ENCODE measurements around the gene DNAL4. TPM values are rescaled to one million over a fixed set of nuclear protein-coding genes. Genes with fewer than 3 reads are reported as not detected.
A peak's percentile ranks its signal among the peaks of the same experiment; 100 is the strongest.

Gene DNAL4
- total RNA-seq, 1 donor from 2014 or later, result 4.7 TPM

DNA sequence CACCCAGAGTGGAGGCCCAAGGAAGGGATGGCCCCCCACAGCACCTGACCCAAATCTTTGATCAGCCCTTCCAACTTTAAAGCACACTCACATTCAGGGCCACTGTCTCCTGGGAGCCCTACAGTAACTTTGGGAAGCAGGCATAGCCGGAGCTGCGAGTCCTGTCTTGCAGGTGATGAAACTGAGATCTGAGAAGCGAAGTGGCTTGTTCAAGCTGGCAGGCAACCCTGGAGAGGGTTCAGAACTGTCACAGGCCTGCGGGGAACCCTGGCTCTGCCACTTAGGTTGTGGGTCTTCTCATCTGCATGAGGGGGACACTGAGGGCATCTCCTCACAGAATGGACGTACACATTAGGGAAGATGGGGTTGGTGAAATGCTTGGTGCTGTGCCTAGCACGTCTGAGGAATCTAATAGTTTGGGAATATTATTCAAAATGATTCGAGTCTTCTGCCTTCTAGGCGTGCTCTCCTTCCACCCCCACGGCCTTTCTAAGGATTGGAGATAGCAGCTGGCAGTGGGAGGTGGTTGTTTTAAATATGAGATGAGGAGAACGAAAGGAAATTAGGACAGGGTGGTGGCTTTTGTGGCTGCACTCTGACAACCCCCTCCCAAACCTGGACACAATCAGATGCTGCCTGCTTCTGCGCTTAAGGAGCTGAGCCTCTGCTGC is 19.3 kb downstream of the DNAL4 start:
- H3K4me3 Mint-ChIP-seq (ENCODE audit: low read depth), result no peak overlapping the region
- DNase-seq (ENCODE audit: low spot score), result no peak
- intact Hi-C loops (cut with micrococcal nuclease), result no loop called here
- H3K27ac Mint-ChIP-seq, result no peak overlapping the region
- no peaks in the 10 kb centered on the region for H3K4me1 Mint-ChIP-seq (ENCODE audit: low read depth)
- no peaks in the 10 kb centered on the region for H3K9me3 Mint-ChIP-seq
- no peaks in the 10 kb centered on the region for H3K36me3 Mint-ChIP-seq (ENCODE audit: low read depth)
- H3K27me3 Mint-ChIP-seq (ENCODE audit: low read depth), result no peaks in the 10 kb centered on the region

GRCh38 chr22:38773363-38773946 is 20.5 kb downstream of the DNAL4 start:
- Mint-ChIP-seq H3K4me1 (ENCODE audit: low read depth) (no peaks in the 10 kb centered on the region), H3K27me3 (ENCODE audit: low read depth) (no peaks in the 10 kb centered on the region), H3K27ac (no peak overlapping the region), H3K4me3 (ENCODE audit: low read depth) (no peak overlapping the region), H3K36me3 (ENCODE audit: low read depth) (no peaks in the 10 kb centered on the region), H3K9me3 (no peaks in the 10 kb centered on the region)
- intact Hi-C loops (cut with micrococcal nuclease), result no loop called here
- no peak for DNase-seq (ENCODE audit: low spot score)

DNA sequence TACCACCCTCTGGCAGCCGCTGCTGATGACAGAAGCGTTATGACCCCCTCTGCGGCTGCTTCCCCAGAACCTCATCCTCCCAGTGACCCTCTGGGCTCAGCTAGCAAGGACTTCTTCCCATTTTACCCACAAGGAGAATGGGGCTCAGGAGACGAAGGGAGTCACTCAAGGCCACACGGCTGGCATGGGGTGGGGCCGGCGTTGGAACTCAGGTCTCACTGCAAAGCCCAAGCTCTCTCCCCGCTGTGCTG is 21.4 kb downstream of the DNAL4 start:
- no peak overlapping the region for H3K4me3 Mint-ChIP-seq (ENCODE audit: low read depth)
- no peak for DNase-seq (ENCODE audit: low spot score)
- H3K4me1 Mint-ChIP-seq (ENCODE audit: low read depth), result no peaks in the 10 kb centered on the region
- H3K9me3 Mint-ChIP-seq, result no peaks in the 10 kb centered on the region
- no peaks in the 10 kb centered on the region for H3K36me3 Mint-ChIP-seq (ENCODE audit: low read depth)
- intact Hi-C loops (cut with micrococcal nuclease), result no loop called here
- no peaks in the 10 kb centered on the region for H3K27me3 Mint-ChIP-seq (ENCODE audit: low read depth)
- H3K27ac Mint-ChIP-seq, result no peak overlapping the region

GRCh38 chr22:38770257-38770949 is 23.5 kb downstream of the DNAL4 start:
- H3K27me3 Mint-ChIP-seq (ENCODE audit: low read depth), result no peaks in the 10 kb centered on the region
- intact Hi-C loops (cut with micrococcal nuclease), result no loop called here
- no peak overlapping the region for H3K27ac Mint-ChIP-seq
- DNase-seq (ENCODE audit: low spot score), result no peak
- H3K9me3 Mint-ChIP-seq, result no peaks in the 10 kb centered on the region
- no peak overlapping the region for H3K4me3 Mint-ChIP-seq (ENCODE audit: low read depth)
- no peaks in the 10 kb centered on the region for H3K4me1 Mint-ChIP-seq (ENCODE audit: low read depth)
- no peaks in the 10 kb centered on the region for H3K36me3 Mint-ChIP-seq (ENCODE audit: low read depth)

DNA sequence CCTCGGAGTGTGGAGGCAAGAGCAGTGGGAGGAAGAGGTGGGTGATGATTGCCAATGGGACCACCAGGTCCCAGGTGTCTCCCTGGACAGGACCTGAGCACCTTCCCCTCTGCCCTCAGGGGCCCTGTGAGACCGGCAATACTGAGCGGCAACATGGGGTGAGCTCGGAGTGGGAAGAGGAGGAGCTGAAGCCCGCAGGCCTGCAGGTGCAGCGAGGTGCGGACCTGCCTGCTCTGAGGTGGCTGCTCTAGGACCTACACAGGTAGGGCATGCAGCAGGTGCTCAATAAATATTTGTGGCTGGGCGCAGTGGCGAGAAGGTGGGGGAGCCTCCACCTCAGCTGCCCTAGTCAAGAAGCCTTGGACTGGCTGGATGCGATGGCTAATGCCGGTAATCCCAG is 25.9 kb downstream of the DNAL4 start:
- Mint-ChIP-seq H3K27ac (no peak overlapping the region), H3K9me3 (no peaks in the 10 kb centered on the region), H3K27me3 (ENCODE audit: low read depth) (no peaks in the 10 kb centered on the region), H3K4me1 (ENCODE audit: low read depth) (no peaks in the 10 kb centered on the region), H3K36me3 (ENCODE audit: low read depth) (no peaks in the 10 kb centered on the region), H3K4me3 (ENCODE audit: low read depth) (no peak overlapping the region)
- DNase-seq (ENCODE audit: low spot score), result no peak
- intact Hi-C loops (cut with micrococcal nuclease), result loop anchor here (5.0 kb wide), 1 partner anchor 74 kb away; the partner anchor contains the start of gene NPTXR

GRCh38 chr22:38767313-38767712 is 26.6 kb downstream of the DNAL4 start:
- intact Hi-C loops (cut with micrococcal nuclease), result loop anchor here (5.0 kb wide), 1 partner anchor 75 kb away; the partner anchor contains the start of gene NPTXR
- H3K9me3 Mint-ChIP-seq, result no peaks in the 10 kb centered on the region
- DNase-seq (ENCODE audit: low spot score), result no peak
- H3K27ac Mint-ChIP-seq, result no peak overlapping the region
- no peak overlapping the region for H3K4me3 Mint-ChIP-seq (ENCODE audit: low read depth)
- no peaks in the 10 kb centered on the region for H3K4me1 Mint-ChIP-seq (ENCODE audit: low read depth)
- H3K27me3 Mint-ChIP-seq (ENCODE audit: low read depth), result no peaks in the 10 kb centered on the region
- H3K36me3 Mint-ChIP-seq (ENCODE audit: low read depth), result no peaks in the 10 kb centered on the region

GRCh38 chr22:38766076-38766777 is 27.7 kb downstream of the DNAL4 start:
- H3K4me1 Mint-ChIP-seq (ENCODE audit: low read depth), result no peaks in the 10 kb centered on the region
- no peak overlapping the region for H3K27ac Mint-ChIP-seq
- H3K36me3 Mint-ChIP-seq (ENCODE audit: low read depth), result no peaks in the 10 kb centered on the region
- DNase-seq (ENCODE audit: low spot score), result peak; percentile 25
- intact Hi-C loops (cut with micrococcal nuclease), result loop anchor here (5.0 kb wide), 1 partner anchor 76 kb away; the partner anchor contains the start of gene NPTXR
- no peak overlapping the region for H3K4me3 Mint-ChIP-seq (ENCODE audit: low read depth)
- H3K27me3 Mint-ChIP-seq (ENCODE audit: low read depth), result no peaks in the 10 kb centered on the region
- no peaks in the 10 kb centered on the region for H3K9me3 Mint-ChIP-seq

- Mint-ChIP-seq H3K27me3 (ENCODE audit: low read depth) (no peaks in the 10 kb centered on the region), H3K4me3 (ENCODE audit: low read depth) (no peak overlapping the region), H3K36me3 (ENCODE audit: low read depth) (no peaks in the 10 kb centered on the region), H3K9me3 (no peaks in the 10 kb centered on the region), H3K4me1 (ENCODE audit: low read depth) (peaks cover 16% of the 10 kb centered on the region), H3K27ac (no peak overlapping the region)
- no peak for DNase-seq (ENCODE audit: low spot score)
- intact Hi-C loops (cut with micrococcal nuclease), result no loop called here
Measured at GRCh38 chr22:38762551-38762983, 31.4 kb downstream of the DNAL4 start.

DNA sequence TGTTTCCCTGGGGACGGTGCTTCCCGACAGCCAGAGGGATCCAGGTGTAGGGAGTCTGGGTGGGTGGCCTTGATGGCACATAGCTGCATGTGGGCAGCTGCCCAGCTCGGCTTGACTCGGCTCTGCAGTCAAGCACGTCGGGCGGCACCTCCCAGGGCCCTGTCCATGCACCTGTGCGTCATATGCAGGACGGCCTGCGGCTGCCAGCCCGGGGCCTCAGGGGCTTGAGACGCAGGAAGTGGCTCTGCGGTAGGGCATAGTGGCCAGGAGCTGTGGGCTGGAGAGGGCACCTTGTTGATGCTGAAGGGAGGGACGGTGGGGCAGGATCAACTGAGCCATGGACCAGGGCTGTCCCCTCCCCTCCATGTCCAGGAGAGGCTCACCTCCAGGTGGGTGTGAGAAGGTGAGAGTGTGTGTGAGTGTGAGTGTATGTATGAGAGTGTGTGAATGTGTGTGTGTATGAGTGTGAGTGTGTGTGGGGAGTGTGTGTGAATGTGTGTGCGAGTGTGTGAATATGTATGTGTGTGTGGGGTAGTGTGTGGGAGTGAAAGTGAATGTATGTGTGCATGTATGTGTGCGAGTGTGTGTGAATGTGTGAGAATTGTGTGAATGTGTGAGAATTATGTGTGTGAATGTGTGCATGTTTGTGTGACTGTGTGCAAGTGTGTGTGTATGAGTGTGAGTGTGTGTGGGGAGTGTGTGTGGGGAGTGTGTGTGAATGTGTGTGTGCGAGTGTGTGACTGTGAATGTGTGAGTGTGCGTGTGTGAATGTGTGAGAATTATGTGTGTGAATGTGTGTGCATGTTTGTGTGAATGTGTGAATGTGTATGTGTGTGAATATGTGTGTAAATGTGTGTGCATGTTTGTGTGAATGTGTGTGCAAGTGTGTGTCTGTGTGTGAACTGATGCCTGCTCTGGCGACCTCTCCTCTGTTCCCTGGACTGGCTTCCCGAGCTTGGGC is 32.5 kb downstream of the DNAL4 start:
- H3K4me3 Mint-ChIP-seq (ENCODE audit: low read depth), result no peak overlapping the region
- H3K4me1 Mint-ChIP-seq (ENCODE audit: low read depth), result peaks cover 24% of the 10 kb centered on the region
- no peaks in the 10 kb centered on the region for H3K36me3 Mint-ChIP-seq (ENCODE audit: low read depth)
- no peak for DNase-seq (ENCODE audit: low spot score)
- no peaks in the 10 kb centered on the region for H3K27me3 Mint-ChIP-seq (ENCODE audit: low read depth)
- intact Hi-C loops (cut with micrococcal nuclease), result no loop called here
- no peaks in the 10 kb centered on the region for H3K9me3 Mint-ChIP-seq
- no peak overlapping the region for H3K27ac Mint-ChIP-seq

- Mint-ChIP-seq H3K9me3 (no peaks in the 10 kb centered on the region), H3K27me3 (ENCODE audit: low read depth) (no peaks in the 10 kb centered on the region), H3K4me3 (ENCODE audit: low read depth) (no peak overlapping the region), H3K4me1 (ENCODE audit: low read depth) (peaks cover 24% of the 10 kb centered on the region), H3K36me3 (ENCODE audit: low read depth) (no peaks in the 10 kb centered on the region), H3K27ac (no peak overlapping the region)
- no peak for DNase-seq (ENCODE audit: low spot score)
- intact Hi-C loops (cut with micrococcal nuclease), result no loop called here
Measured at GRCh38 chr22:38760477-38761201, 33.3 kb downstream of the DNAL4 start.

DNA sequence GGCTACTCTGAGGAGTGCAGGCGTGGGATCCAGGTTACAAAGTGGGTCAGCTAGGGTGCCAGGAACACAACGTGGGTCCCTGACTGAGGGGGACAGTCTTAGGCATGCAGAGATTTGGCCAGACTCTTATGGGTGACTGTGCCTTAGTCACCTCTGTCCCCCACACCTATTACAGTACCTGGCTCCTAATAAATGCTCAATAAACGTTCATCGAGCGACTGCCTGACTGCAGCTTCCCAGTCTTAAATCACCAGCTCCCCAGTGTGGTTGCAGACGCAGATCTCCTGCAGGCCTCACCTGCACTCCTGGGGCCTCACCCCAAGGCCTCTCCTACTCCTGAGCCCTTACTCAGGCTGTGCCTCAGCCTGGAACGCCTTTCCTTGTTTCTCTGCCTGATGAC is 34.9 kb downstream of the DNAL4 start:
- DNase-seq (ENCODE audit: low spot score), result no peak
- H3K27me3 Mint-ChIP-seq (ENCODE audit: low read depth), result no peaks in the 10 kb centered on the region
- no peak overlapping the region for H3K4me3 Mint-ChIP-seq (ENCODE audit: low read depth)
- H3K36me3 Mint-ChIP-seq (ENCODE audit: low read depth), result peaks cover 11% of the 10 kb centered on the region
- H3K4me1 Mint-ChIP-seq (ENCODE audit: low read depth), result peaks cover 27% of the 10 kb centered on the region
- H3K27ac Mint-ChIP-seq, result peak overlapping the region; percentile 5
- no peaks in the 10 kb centered on the region for H3K9me3 Mint-ChIP-seq
- intact Hi-C loops (cut with micrococcal nuclease), result loop anchor here (5.0 to 10.0 kb wide), 4 partner anchors 33 to 336 kb away; partner anchors contain the start of genes APOBEC3H, CBX6 and DNAL4
